SH-SY5Y (cell line): ENCODE data around the gene CCDC39.

ENCODE experiments used
- GATA2 ChIP-seq: IDR thresholded peaks from 2 replicates; pipeline ENCODE4 v1.6.1; 2011; ENCODE audit warnings: mild to moderate bottlenecking, low read depth, low read length
- GATA3 ChIP-seq: IDR thresholded peaks from 2 replicates; pipeline ENCODE4 v1.6.1; 2011; ENCODE audit warnings: low read depth, mild to moderate bottlenecking, low read length, moderate library complexity

CCDC39 gene

DNA sequence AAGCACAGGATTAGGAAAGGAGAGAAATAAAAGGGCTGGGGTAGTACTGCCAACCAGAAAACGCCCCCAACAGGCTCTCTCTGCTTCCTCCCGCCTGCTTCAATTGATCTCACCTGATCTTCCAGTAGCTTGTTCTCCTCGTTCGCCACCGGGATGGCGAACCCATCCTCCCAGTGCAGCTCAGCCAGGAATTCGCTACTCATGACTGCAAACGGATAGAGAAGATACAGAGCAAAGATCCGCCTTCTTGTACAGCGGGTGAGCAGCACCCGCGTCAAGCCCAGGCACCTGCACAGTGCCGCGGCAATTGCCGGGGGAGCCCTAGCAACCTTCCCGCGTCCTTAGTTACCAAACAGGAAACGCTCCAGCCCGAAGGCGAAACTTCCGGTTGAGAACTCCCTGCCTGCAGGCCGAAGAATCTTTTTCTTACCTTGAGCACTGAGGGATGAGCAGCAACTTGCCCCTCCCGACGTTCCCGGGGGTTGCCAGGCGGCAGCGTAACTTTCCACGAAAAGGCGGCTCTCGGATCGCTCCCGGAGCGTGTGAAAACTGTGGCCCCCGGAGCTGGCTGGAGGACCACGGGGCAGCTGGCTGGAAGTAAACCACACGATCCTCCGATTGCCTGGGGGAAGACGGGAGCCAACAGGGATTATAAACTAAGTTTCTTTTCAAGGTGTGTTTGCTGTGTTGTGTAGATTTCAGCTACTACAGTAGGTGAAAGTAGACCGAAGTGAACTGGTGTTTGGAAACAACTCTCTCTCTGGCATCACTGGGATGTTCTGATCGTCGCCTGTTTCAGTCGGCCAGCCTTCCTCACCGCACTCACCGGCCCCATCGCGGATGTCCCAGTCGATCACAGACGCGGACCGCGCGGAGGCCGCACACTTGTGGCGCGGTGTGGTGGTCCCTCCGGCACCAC is at the start of gene CCDC39:
Gene CCDC39, minus strand, starts transcription at position 312 of the 919 bp plus-strand sequence. Its CDS starts 109 bp downstream, at position 203.
- TF ChIP-seq GATA3 (no peak), GATA2 (no peak)

DNA sequence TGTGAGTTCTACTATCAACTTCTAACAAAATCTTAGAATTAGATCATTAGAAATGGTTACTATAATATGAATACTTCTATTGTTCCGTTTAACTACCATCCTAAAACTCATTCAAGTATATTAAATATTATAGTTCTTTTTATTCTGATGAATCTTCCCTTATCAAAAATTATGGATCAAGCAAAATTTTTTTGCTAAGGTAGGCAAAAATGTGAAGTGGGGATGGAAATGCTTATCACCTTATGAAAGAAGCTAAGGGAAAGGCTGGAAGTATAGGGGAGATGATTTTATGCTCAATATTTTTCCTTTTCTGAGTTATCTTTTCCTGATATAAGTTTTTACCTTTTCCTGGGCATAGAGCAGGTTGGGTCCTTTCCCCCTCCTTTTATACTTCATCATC is 40.7 kb upstream of the CCDC39 start:
- no peak for TF ChIP-seq GATA3

DNA sequence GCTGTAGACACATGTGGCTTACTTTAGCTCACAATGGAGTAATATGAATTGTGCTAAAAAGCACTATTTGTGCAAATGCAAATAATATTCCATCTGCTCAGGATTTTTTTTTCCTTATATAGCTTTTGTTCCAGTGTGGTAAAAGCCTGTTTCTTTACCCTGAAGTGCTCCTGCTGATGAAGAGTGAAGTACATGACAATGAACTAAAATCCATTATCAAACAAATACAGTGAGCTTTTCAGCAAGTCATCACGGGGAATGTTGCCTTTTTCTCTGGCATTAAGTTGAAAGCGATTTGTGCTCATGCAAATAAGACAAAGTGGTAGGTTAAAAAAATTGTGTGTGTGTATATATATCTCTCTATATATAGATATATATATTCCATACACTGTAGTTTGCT is 28.6 kb upstream of the CCDC39 start:
- no peak for TF ChIP-seq GATA2
- no peak for TF ChIP-seq GATA3

DNA sequence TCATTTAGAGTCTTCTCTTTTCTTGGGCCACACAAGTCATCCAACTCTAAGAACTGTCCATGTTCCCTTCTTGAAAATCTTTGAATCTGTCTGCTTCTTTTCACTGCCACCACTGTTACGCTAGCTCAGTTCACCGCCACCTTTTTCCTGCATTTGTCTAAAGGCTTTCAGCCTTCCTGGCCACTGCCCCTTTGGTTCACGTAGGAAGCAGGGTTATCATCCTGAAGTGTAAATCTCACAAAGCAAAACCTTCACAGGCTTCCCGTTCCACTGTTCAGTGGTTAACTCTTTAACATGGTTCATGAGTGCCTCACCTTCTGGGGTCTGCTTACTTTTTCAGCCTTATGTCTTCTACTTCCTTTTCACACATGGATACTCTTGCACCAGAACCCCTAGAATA is 26.3 kb upstream of the CCDC39 start:
- no peak for TF ChIP-seq GATA2
- no peak for TF ChIP-seq GATA3

DNA sequence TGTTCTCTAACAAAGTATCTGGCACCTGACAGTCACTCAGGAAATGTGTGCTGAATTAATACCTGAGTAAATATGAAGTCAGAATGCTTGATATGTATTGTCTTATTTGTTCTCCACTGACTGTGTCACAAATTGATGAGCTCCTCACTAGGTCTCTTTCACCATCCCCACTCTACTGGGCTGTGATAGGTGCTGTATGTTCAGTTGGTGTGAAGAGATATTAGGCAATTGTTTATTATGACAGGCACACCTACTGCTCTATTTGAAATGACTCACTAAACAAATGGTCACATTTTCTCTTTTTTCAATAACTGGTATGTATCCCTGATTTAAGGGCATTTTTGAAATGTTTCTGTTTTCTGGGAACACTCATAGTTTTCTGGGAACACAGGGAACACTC is 25.2 kb upstream of the CCDC39 start:
- no peak for TF ChIP-seq GATA2
- TF ChIP-seq GATA3: no peak

DNA sequence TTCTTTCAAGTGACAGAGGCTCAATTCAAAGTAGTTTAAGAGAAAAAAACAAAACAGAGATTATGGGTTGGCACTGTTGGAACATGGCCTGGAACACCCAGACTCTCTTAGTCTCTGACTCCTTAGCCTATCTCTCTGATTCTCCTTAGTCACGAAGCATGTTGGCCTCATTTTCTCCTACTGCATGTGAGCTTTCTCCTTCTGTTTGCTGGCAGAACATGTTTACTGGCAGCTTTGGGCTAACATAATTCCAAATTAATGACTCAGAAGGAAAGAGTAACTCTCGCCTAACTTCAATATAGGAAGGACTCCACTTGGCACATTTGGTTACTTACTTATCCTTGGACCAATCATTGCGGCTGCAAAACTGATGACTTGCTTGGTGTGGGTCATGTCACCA is 21.7 kb upstream of the CCDC39 start:
- TF ChIP-seq GATA2: no peak
- no peak for TF ChIP-seq GATA3

DNA sequence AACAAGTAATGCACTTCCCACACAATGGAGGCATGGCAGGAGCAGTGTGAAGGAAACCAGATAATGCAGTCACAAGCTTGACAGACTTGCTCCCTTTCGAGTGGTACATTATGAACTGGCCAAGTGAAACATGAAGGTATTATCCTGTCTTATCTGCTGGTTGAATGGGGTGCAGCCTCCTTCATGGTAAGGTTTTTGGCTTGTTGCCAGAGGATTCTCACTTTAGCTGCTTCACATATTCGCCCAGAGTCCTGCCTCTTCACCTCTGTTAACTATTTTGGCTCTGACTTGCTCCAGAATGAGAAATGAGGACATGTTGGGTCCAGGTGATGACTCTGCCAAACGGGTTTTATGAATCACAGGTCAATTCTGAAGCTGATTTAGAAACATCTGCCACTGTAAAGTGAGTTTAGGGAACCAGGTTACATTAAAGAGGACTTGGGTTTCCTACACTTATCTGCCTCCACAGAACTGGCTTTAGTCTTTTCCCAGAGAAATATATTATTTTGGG is 19.5 kb upstream of the CCDC39 start:
- TF ChIP-seq GATA3: no peak
- TF ChIP-seq GATA2: no peak

DNA sequence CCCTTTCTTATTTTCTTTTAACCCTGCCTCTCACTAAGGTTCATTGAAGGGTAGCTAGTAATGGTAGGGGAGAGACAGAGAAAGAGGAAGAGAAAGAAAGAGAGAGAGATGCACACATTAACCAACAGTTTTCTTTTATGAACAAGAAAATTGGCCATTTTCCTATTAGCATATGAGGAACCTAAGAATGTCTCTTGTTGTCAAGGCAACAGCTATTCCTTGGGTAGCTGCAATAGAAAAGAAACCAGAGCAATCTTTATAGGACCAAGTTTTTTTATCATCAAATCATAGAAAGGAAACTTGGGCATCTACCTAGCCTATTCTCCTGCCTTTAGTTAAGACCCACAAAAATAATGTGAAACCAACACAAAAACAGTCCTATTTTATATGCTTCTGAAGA is 15.0 kb upstream of the CCDC39 start:
- TF ChIP-seq GATA2 (no peak), GATA3 (no peak)

DNA sequence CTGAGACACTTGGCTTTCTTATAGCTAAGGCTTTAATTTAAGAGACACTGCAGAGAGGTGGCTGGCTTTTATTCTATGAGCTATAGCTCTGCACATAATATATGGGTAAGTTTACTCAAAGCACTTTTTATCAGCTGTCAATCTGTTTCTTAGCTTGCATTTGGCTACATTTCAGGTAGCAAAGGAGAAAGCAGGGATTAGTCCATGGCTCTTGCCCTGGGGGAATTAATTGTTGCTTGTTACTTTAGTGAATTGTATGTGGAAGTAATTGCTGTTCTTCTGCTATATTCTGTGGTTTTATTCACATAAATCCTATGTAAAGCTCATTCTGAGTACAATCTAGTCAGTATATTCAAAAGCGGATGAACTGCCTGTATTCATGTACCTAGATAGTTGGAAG is 14.4 kb upstream of the CCDC39 start:
- no peak for TF ChIP-seq GATA3
- TF ChIP-seq GATA2: no peak

DNA sequence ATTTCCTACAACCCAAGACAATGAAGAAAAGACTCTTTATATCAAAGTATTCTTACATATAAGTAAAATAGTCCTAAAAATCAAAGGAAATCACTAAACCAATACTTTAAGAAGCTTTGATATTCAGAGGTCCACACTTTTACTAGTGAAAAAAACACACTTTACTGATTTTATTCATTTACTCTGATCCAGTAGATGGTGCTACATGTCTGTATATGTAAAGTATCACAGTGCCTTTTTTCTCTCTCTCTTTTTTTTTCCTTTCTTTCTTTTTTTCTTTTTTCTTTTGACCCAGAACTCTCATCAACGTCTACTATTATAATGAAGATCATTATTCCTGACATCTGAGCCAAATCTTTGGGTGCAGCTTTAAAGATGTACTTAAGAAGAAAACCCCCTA is 10.8 kb upstream of the CCDC39 start:
- TF ChIP-seq GATA3: no peak
- TF ChIP-seq GATA2: no peak

DNA sequence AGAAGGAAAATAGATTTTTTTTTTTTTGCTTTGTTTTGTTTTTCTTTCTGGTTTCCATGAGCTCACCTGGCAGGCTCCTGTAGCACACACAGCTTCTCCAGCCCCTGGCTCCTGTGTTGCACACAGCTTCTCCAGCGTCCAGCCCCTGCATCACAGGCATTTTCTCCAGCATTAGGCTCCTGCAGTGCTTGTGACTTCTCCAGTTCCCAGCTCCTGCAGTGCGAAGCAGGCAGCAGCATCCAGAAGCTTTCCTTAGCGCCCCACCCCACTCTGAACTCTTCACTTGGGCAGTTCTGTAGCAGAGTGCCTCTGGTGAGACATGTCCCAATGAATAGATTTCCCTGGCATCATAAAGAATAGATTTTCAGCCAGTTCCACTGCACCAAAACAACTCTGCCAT is 5.5 kb upstream of the CCDC39 start:
- TF ChIP-seq GATA3: no peak
- no peak for TF ChIP-seq GATA2

DNA sequence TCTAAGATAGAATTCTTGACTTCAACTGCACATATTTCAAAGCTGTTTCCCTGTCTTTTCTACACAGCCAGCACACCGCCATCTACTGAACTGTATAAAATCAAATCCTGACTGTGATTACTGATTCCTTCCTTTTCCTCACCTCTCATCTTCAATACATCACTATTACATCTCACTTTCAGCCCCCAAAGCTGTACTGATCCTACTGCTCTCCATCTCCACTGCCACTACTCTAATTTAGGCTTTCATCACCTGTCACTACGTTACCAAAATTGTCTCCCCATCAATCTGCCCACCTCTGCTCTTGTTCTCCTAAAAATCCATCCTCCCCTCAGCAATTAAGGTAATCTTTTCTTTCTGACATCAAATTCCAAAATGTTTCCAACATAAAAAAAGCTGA is 4.5 kb upstream of the CCDC39 start:
- TF ChIP-seq GATA3: no peak
- no peak for TF ChIP-seq GATA2

DNA sequence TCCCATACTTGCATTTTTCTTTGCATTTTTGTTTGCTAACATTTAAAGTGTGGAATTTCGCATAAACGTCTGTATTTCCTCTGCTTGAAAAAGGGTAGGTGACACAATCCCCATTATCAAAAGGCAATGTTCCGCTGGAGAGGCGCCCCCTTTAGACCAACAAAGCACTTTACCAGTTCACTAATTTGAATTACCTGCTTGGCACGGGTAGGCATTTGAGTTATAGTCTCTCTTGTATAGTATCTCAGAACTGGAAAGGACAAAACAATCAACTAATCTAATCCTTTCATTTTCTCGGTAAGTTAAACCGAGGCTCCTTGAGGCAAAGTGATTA is 775 bp upstream of the CCDC39 start:
- TF ChIP-seq GATA3: no peak
- TF ChIP-seq GATA2: no peak

DNA sequence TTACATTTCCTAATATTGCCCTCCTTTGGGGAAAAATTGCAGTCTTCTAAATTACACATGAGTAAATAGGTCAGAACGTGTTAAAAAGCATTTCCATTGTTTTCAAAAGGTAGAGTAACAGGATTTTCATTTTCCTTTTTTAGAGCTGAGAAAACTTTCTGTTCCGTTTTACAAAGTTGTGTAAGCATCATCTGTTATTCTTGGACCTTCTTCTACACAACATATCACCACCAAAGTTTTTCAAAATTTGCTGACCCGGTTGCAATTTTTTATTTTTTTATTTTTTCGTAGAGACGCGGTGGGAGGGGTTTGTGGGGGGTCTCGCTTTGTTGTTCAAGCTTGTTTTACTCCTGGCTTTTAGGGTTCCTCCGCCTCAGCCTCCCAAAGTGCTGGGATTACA is 1.1 kb downstream of the CCDC39 start:
- no peak for TF ChIP-seq GATA2
- no peak for TF ChIP-seq GATA3

DNA sequence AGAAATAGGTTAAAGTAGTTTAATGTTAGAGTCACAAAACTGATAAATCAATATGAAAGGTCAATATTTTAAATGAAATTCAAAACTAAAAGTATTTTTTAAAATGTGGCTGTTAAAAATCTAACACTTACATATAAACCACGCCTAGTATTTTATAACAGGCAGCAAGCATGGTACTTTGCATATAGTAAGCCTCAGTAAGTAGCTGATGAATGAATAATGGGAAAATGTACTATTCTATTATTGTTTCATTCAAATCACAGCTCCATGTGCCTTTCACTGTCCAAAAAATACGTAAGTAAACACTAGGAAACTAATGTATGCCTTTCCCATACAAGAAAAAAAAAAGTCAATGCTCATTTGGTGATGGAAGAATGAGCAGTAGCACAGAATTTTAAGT is 17.8 kb downstream of the CCDC39 start:
- TF ChIP-seq GATA3 (no peak), GATA2 (no peak)
